ENCODE measurements around the gene C10orf143. TPM values are rescaled to one million over a fixed set of nuclear protein-coding genes. Genes with fewer than 3 reads are reported as not detected.

Gene C10orf143
- total RNA-seq, 3 donors from 2014 or later = 2.3 to 10.4 (median 4.2) TPM

DNA sequence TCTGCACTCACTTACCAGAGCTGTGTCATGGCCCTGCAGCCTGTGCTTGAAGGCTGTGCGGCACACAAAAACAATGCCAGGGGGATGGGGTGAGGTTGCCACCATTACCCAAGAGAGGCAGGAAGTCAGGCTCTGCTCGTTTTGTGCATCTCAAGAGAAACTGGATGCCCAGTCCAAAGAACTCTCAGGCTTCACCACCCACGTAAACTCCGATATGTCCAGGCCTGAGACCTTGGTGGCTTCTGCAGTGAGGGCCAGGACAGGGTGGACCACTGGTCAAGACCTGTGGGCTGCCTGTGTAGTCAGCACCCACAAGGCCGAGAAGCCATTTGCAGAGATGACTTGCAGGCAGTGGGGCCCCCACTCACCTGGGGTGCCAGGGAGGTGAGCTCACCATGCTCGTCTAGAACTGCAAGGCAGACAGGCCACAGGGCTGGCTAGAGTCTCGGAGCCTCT lies 91.9 kb downstream of the C10orf143 start:
- intact Hi-C loops (cut with DNase I, micrococcal nuclease) = no loop called here
- DNase-seq (no peak), ATAC-seq (no peak)
- Histone ChIP-seq H3K36me3 (ENCODE audit: low read depth) (no peaks in the 10 kb centered on the region), H3K9me3 (no peaks in the 10 kb centered on the region), H3K4me3 (no peak overlapping the region), H3K4me1 (ENCODE audit: low read depth) (no peaks in the 10 kb centered on the region)
- TF ChIP-seq, protein P1, sequence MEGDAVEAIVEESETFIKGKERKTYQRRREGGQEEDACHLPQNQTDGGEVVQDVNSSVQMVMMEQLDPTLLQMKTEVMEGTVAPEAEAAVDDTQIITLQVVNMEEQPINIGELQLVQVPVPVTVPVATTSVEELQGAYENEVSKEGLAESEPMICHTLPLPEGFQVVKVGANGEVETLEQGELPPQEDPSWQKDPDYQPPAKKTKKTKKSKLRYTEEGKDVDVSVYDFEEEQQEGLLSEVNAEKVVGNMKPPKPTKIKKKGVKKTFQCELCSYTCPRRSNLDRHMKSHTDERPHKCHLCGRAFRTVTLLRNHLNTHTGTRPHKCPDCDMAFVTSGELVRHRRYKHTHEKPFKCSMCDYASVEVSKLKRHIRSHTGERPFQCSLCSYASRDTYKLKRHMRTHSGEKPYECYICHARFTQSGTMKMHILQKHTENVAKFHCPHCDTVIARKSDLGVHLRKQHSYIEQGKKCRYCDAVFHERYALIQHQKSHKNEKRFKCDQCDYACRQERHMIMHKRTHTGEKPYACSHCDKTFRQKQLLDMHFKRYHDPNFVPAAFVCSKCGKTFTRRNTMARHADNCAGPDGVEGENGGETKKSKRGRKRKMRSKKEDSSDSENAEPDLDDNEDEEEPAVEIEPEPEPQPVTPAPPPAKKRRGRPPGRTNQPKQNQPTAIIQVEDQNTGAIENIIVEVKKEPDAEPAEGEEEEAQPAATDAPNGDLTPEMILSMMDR (IDR thresholded peaks at IDR 0.05) = no peak

DNA sequence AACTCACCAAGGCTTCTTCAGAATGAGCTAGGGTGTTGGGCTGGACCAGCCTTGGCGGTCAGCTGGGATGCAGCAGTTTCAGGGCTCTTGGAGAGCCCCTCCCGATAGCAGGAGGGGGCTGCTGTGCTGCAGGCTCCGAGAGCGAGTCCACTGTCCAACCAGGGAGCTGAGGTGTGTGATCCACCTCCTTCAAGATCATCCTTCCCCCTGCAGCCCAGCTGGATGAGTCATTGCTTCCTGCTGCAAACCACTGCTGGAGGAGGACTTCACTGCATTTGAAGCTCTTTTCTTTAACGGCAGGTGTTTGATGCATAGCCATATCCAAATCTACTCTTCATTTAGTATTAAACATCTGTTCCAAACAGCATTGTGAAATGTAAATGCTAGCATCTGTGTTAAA lies 92.4 kb downstream of the C10orf143 start:
- TF ChIP-seq, protein P1 (IDR thresholded peaks at IDR 0.05) = no peak
- no peak overlapping the region for H3K4me3 ChIP-seq
- no peaks in the 10 kb centered on the region for H3K36me3 ChIP-seq (ENCODE audit: low read depth)
- intact Hi-C loops (cut with DNase I, micrococcal nuclease) = no loop called here
- H3K9me3 ChIP-seq = no peaks in the 10 kb centered on the region
- no peaks in the 10 kb centered on the region for H3K4me1 ChIP-seq (ENCODE audit: low read depth)
- ATAC-seq (no peak), DNase-seq (no peak)

DNA sequence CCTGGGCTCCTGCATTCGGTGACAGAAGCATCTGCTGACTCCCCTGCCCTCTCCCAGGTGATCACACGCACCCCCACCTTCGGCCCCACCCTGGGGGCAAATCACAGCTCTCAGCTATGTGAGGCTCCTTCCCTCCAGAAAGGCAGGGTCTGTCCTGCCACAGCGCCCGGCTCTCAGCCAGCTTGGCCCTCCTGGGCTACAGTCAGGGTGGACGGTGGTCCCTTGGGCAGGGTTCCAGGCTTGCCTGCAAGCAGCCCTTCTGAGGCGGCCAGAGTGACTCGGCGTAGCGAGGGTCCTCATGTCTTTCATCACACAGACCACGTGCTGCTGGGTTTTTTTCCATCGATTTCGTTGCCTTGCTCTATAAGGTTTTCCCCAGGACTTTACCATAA lies 93.0 kb downstream of the C10orf143 start:
- no peaks in the 10 kb centered on the region for H3K36me3 ChIP-seq (ENCODE audit: low read depth)
- TF ChIP-seq, protein P1 (IDR thresholded peaks at IDR 0.05) = no peak
- no peaks in the 10 kb centered on the region for H3K9me3 ChIP-seq
- DNase-seq (no peak), ATAC-seq (no peak)
- no peaks in the 10 kb centered on the region for H3K4me1 ChIP-seq (ENCODE audit: low read depth)
- intact Hi-C loops (cut with DNase I, micrococcal nuclease) = no loop called here
- no peak overlapping the region for H3K4me3 ChIP-seq

DNA sequence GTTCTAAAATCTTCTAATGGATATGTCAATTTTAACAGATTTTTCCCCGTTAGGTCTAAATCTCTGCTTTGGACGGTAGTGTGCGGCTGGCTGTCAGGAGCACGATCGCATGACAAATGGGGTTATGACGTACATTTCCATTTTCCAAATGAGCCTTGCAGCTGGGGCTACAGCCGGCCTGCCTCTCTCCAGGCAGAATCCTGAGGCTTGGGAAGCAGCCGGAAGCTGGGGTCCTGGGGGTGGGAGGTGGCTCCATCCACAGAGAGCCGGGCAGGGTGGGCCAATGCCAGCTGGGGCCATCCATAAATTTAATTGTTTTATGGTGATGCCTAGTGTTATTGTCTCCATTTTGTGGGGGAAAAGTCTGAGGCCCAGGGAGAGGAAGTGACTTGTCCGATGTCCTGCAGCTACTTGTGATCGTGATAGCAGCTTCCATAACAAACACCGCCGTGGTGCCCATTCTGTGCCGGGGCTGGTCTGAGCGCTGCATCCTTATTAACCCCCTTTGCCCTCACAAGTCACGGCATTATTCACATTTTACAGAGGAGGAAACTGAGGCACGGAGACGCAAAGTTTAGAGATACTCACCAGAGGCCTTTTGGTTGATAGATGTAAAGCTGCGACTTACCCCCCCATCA lies 93.5 kb downstream of the C10orf143 start:
- intact Hi-C loops (cut with DNase I, micrococcal nuclease) = no loop called here
- Histone ChIP-seq H3K4me3 (no peak overlapping the region), H3K4me1 (ENCODE audit: low read depth) (no peaks in the 10 kb centered on the region), H3K9me3 (no peaks in the 10 kb centered on the region), H3K36me3 (ENCODE audit: low read depth) (no peaks in the 10 kb centered on the region)
- no peak for ATAC-seq
- no peak for DNase-seq
- TF ChIP-seq, protein P1 (IDR thresholded peaks at IDR 0.05) = no peak

DNA sequence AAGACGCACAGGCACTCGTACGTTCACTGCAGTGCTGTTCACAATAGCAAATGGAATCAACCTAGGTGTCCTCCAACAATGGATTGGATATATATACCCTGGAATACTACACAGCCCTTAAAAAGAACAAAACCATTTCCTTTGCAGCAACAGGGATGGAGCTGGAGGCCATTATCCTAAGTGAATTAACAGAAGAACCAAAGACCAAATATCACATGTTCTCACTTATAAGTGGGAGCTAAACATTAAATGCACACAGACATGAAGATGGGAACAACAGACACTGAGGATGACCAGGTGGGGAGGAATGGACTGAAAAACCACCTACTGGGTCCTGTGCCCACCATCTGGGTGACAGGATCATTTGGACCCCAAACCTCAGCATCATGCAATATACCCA lies 94.5 kb downstream of the C10orf143 start:
- no peaks in the 10 kb centered on the region for H3K36me3 ChIP-seq (ENCODE audit: low read depth)
- H3K4me1 ChIP-seq (ENCODE audit: low read depth) = no peaks in the 10 kb centered on the region
- TF ChIP-seq, protein P1 (IDR thresholded peaks at IDR 0.05) = no peak
- intact Hi-C loops (cut with DNase I, micrococcal nuclease) = no loop called here
- H3K4me3 ChIP-seq = no peak overlapping the region
- no peaks in the 10 kb centered on the region for H3K9me3 ChIP-seq
- ATAC-seq = no peak
- no peak for DNase-seq
